ENCODE data around the gene TBCD. TPM values are rescaled to one million over a fixed set of nuclear protein-coding genes. Genes with fewer than 3 reads are reported as not detected.

The TBCD gene
- total RNA-seq, 1 experiment from 2014 or later: 13.6 TPM

- no peak for DNase-seq (ENCODE audit: low read depth, low spot score)
- in situ Hi-C loops (cut with HindIII; ENCODE audit: low pct_unique_long_range_greater_than_20kb, low sequenced_read_pairs): no loop called here
Measured at GRCh38 chr17:82893779-82894178, 141.9 kb downstream of the TBCD start.

GRCh38 chr17:82894389-82894788 lies 142.5 kb downstream of the TBCD start:
- DNase-seq (ENCODE audit: low read depth, low spot score): no peak
- in situ Hi-C loops (cut with HindIII; ENCODE audit: low pct_unique_long_range_greater_than_20kb, low sequenced_read_pairs): no loop called here

- no peak for DNase-seq (ENCODE audit: low read depth, low spot score)
Measured at GRCh38 chr17:82895087-82895486, 143.2 kb downstream of the TBCD start.

GRCh38 chr17:82896071-82897000 lies 144.5 kb downstream of the TBCD start:
- in situ Hi-C loops (cut with HindIII; ENCODE audit: low pct_unique_long_range_greater_than_20kb, low sequenced_read_pairs): no loop called here
- no peak for DNase-seq (ENCODE audit: low read depth, low spot score)

More at GRCh38 chr17:82895087-82895486, 143.2 kb downstream of the TBCD start:
- in situ Hi-C loops (cut with HindIII; ENCODE audit: low pct_unique_long_range_greater_than_20kb, low sequenced_read_pairs): no loop called here

GRCh38 chr17:82897514-82898249 lies 145.8 kb downstream of the TBCD start:
- no peak for DNase-seq (ENCODE audit: low read depth, low spot score)
- in situ Hi-C loops (cut with HindIII; ENCODE audit: low pct_unique_long_range_greater_than_20kb, low sequenced_read_pairs): no loop called here

- DNase-seq (ENCODE audit: low read depth, low spot score): no peak
- in situ Hi-C loops (cut with HindIII; ENCODE audit: low pct_unique_long_range_greater_than_20kb, low sequenced_read_pairs): no loop called here
Measured at GRCh38 chr17:82898976-82899514, 147.2 kb downstream of the TBCD start.

- in situ Hi-C loops (cut with HindIII; ENCODE audit: low pct_unique_long_range_greater_than_20kb, low sequenced_read_pairs): no loop called here
- no peak for DNase-seq (ENCODE audit: low read depth, low spot score)
Measured at GRCh38 chr17:82899941-82900340, 148.1 kb downstream of the TBCD start.

- DNase-seq (ENCODE audit: low read depth, low spot score): no peak
- in situ Hi-C loops (cut with HindIII; ENCODE audit: low pct_unique_long_range_greater_than_20kb, low sequenced_read_pairs): no loop called here
Measured at GRCh38 chr17:82900741-82901140, 148.9 kb downstream of the TBCD start.

GRCh38 chr17:82901356-82901755 lies 149.5 kb downstream of the TBCD start:
- no peak for DNase-seq (ENCODE audit: low read depth, low spot score)
- in situ Hi-C loops (cut with HindIII; ENCODE audit: low pct_unique_long_range_greater_than_20kb, low sequenced_read_pairs): no loop called here

GRCh38 chr17:82901856-82902255 lies 150.0 kb downstream of the TBCD start:
- in situ Hi-C loops (cut with HindIII; ENCODE audit: low pct_unique_long_range_greater_than_20kb, low sequenced_read_pairs): no loop called here
- DNase-seq (ENCODE audit: low read depth, low spot score): no peak

GRCh38 chr17:82902972-82903874 lies 151.4 kb downstream of the TBCD start:
- no peak for DNase-seq (ENCODE audit: low read depth, low spot score)
- in situ Hi-C loops (cut with HindIII; ENCODE audit: low pct_unique_long_range_greater_than_20kb, low sequenced_read_pairs): no loop called here

- DNase-seq (ENCODE audit: low read depth, low spot score): no peak
- in situ Hi-C loops (cut with HindIII; ENCODE audit: low pct_unique_long_range_greater_than_20kb, low sequenced_read_pairs): no loop called here
Measured at GRCh38 chr17:82905130-82905529, 153.3 kb downstream of the TBCD start.

GRCh38 chr17:82907797-82908542 lies 156.1 kb downstream of the TBCD start:
- no peak for DNase-seq (ENCODE audit: low read depth, low spot score)
- in situ Hi-C loops (cut with HindIII; ENCODE audit: low pct_unique_long_range_greater_than_20kb, low sequenced_read_pairs): no loop called here

GRCh38 chr17:82908543-82909160 lies 156.8 kb downstream of the TBCD start:
- in situ Hi-C loops (cut with HindIII; ENCODE audit: low pct_unique_long_range_greater_than_20kb, low sequenced_read_pairs): no loop called here
- DNase-seq (ENCODE audit: low read depth, low spot score): no peak

- DNase-seq (ENCODE audit: low read depth, low spot score): no peak
- in situ Hi-C loops (cut with HindIII; ENCODE audit: low pct_unique_long_range_greater_than_20kb, low sequenced_read_pairs): no loop called here
Measured at GRCh38 chr17:82909322-82909904, 157.5 kb downstream of the TBCD start.

GRCh38 chr17:82910041-82910481 lies 158.2 kb downstream of the TBCD start:
- in situ Hi-C loops (cut with HindIII; ENCODE audit: low pct_unique_long_range_greater_than_20kb, low sequenced_read_pairs): no loop called here
- no peak for DNase-seq (ENCODE audit: low read depth, low spot score)
